HG02885 (cell line): ENCODE measurements around the gene MGAT4D.
A peak's percentile ranks its signal among the peaks of the same experiment; 100 is the strongest.
"Not testable (repeated sequence)": the region's sequence is repeated elsewhere in the genome, so short reads cannot be mapped to it uniquely, and the experiment has no call there.

Experiments used
- ATAC-seq: cut with Tn5 transposase; IDR thresholded peaks from one replicate; pipeline ENCODE4 v1.9.1; 2021; ENCODE audit warnings: mild to moderate bottlenecking; ENCODE audit not compliant: unreplicated experiment, poor library complexity

The MGAT4D gene

DNA sequence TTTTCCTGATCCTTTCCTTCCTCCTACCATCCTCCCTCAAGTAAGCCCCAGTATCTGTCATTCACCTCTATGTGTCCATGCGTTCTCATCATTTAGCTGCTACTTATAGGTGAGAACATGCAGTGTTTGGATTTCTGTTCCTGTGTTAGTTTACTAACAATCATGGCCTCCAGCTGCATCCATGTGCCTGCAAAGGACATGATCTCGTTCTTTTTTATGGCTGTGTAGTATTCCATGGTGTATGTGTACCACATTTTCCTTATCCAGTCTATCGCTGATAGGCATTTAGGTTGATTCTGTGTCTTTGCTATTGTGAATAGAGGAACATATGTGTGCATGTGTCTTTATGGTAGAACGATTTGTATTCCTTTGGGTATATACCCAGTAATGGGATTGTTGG, 53.7 kb downstream of the MGAT4D start:
- not testable (repeated sequence) for ATAC-seq

- ATAC-seq = no peak
Measured at GRCh38 chr4:140439644-140440142, 58.4 kb downstream of the MGAT4D start.

- no peak for ATAC-seq
Measured at GRCh38 chr4:140427919-140428471, 70.1 kb downstream of the MGAT4D start.

GRCh38 chr4:140427106-140427918, 70.8 kb downstream of the MGAT4D start, which contains the start of gene CLGN:
Gene CLGN (minus strand): TSS chr4:140427648. CDS start chr4:140413078, 14,570 bp downstream.
- ATAC-seq = peak; percentile 89

DNA sequence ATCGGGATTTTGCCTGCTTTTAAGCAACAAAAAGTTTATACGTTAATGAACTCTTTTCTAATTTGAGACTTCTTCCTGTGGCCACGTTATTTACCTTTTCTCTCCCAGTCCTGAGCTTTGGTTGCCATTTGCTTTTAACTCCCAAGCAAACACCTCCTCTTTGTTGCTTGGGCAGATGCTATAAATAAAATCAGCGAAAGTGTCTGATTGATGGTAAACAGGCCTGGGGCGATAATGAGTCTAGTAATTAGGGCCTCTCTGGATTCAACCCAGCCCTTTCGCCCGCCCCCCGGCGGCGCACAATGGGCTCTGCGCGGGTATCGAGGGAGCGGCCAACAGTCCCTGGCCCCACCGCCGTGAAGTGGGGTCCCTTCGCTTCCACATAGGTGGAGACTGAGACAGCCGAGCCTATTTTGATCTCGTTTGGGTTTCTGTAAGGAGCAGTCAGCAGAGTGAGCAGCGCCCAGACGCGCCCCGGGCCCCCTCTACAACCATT, 71.4 kb downstream of the MGAT4D start:
- ATAC-seq = peak; percentile 23

DNA sequence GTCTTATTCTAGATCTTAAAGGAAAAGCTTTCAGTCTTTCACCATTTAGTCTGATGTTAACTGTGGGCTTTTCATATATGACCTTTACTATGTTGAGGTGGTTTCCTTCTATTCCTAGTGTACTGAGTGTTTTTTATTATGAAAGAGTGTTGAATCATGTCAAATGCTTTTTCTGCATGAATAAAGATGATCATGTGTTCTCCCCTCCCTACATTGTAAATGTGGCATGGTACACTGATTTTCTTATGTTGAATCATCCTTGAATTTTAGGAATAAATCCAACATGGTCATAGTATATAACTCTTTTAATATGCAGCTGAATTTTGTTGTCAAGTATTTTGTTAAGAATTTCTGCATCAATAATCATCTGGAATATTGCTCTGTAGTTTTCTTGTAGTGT, 75.0 kb downstream of the MGAT4D start:
- no peak for ATAC-seq

DNA sequence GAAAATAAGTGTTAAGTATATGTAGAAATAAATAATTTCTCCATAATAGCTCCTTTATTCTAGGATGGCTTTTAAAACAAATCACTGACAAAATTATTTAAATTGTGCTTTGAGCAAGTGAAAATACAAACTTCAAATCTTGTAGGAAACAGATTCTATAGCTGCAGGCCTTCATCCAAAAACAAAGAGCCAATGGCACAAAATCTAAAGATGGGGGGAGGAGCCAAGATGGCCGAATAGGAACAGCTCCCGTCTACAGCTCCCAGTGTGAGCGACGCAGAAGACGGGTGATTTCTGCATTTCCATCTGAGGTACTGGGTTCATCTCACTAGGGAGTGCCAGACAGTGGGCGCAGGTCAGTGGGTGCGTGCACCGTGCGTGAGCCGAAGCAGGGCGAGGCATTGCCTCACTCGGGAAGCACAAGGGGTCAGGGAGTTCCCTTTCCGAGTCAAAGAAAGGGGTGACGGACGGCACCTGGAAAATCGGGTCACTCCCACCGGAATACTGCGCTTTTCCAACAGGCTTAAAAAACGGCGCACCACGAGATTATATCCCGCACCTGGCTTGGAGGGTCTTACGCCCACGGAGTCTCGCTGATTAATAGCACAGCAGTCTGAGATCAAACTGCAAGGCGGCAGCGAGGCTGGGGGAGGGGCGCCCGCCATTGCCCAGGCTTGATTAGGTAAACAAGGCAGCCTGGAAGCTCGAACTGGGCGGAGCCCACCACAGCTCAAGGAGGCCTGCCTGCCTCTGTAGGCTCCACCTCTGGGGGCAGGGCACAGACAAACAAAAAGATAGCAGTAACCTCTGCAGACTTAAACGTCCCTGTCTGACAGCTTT, 84.7 kb downstream of the MGAT4D start:
- ATAC-seq = not testable (repeated sequence)

GRCh38 chr4:140408974-140409373, 89.1 kb downstream of the MGAT4D start:
- ATAC-seq = no peak

DNA sequence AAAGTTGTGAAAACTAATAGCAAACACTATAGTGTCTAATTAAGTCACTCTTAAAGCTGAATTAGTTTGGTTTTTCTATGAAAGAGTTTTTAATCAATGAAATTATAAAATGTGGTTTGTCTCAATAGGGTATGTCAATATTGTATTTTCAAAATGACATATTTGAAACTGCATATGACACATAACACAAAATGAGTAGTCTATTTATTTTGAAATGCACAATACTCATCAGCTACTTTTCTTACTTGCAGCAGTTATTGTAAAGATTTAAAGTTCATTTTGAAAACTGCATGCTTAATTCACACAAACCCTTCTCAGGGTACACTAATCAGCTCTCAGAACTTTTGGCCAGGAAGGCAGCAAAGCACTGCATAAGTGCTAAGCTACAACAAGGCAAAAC, 91.8 kb downstream of the MGAT4D start:
- no peak for ATAC-seq

GRCh38 chr4:140400111-140400510, 98.0 kb downstream of the MGAT4D start:
- no peak for ATAC-seq

DNA sequence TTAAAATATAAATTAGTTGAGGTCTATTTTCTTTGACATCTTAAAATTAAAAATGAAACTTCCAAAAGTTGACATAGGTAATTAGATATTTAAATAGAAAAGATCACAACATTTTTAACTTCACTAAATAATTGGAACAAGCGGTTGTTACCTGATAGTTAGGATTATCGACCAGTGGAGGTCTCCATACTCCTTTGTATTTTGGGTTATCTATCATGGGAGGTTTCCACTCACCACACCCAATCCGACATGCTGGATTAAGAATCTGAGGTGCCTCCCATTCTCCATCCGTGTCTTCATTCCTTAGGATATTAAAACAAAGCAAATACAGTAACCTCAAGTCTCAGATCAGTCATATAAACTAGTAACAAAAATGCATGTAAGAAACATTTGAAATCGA, 102.4 kb downstream of the MGAT4D start:
- ATAC-seq = no peak
